Sciatic nerve (tissue), 2 donors: ENCODE measurements around the gene SLC22A6. TPM values are rescaled to one million over a fixed set of nuclear protein-coding genes. Genes with fewer than 3 reads are reported as not detected.

Experiments
- ATAC-seq: fragments of 200-7000 bp; cut with Tn5 transposase; one replicate; pipeline ENCODE4 v1.9.1; 2020; ENCODE audit warnings: mild to moderate bottlenecking, moderate library complexity
- DNase-seq: peaks from one replicate; pipeline ENCODE4 v3.0.0-alpha.2; 2020; ENCODE audit warnings: low spot score
- intact Hi-C: fragments of 100-400 bp; cut with DNase I; formaldehyde crosslinking; loops from one replicate; pipeline ENCODE4 v1.14.2; 2022
- total RNA-seq: library from RNA; stranded (reverse); fragmentation: NEBNext Ultra II Directional; extraction: Animal tissue kit (Norgen Biotek cat#: 25700); gene quantifications from one replicate; pipeline ENCODE4 v1.2.1, GENCODE V29; 2021
- donor health status: DM: no; HTN: no; CAD: no.
- donor health status: DM: no; HTN: no; CAD: no.

SLC22A6 gene
- total RNA-seq, 1 donor from 2014 or later, result not detected

GRCh38 chr11:62996271-62996670 lies 11.5 kb upstream of the SLC22A6 start:
- DNase-seq (no peak), ATAC-seq (no peak)
- intact Hi-C loops, result no loop called here

GRCh38 chr11:62994775-62995174 lies 10.0 kb upstream of the SLC22A6 start:
- no peak for DNase-seq
- intact Hi-C loops, result no loop called here
- ATAC-seq, result no peak

GRCh38 chr11:62988276-62988675 lies 3.5 kb upstream of the SLC22A6 start:
- no peak for DNase-seq
- ATAC-seq, result no peak
- intact Hi-C loops, result no loop called here

- intact Hi-C loops, result no loop called here
- DNase-seq, result no peak
- ATAC-seq, result no peak
Observed at GRCh38 chr11:62985041-62985750, 429 bp upstream of the SLC22A6 start.

GRCh38 chr11:62983536-62984199 lies 1.1 kb downstream of the SLC22A6 start:
- ATAC-seq (no peak), DNase-seq (no peak)
- intact Hi-C loops, result no loop called here

- ATAC-seq (no peak), DNase-seq (no peak)
Observed at GRCh38 chr11:62981743-62982142, 3.0 kb downstream of the SLC22A6 start.

GRCh38 chr11:62980133-62980760 lies 4.5 kb downstream of the SLC22A6 start:
- no peak for ATAC-seq
- no peak for DNase-seq
- intact Hi-C loops, result no loop called here

More at GRCh38 chr11:62981743-62982142, 3.0 kb downstream of the SLC22A6 start:
- intact Hi-C loops, result no loop called here

GRCh38 chr11:62976109-62976508 lies 8.7 kb downstream of the SLC22A6 start:
- intact Hi-C loops, result no loop called here
- DNase-seq, result no peak
- ATAC-seq, result no peak

GRCh38 chr11:62974848-62975522 lies 9.8 kb downstream of the SLC22A6 start:
- intact Hi-C loops, result no loop called here
- ATAC-seq, result peak; percentile 45
- DNase-seq, result peak; percentile 59

- intact Hi-C loops, result loop anchor here (1.0 kb wide), 1 partner anchor 24 kb away; no protein-coding TSS in a partner anchor
- DNase-seq (no peak), ATAC-seq (no peak)
Observed at GRCh38 chr11:62965574-62965973, 19.2 kb downstream of the SLC22A6 start.

GRCh38 chr11:62962391-62962790 lies 22.4 kb downstream of the SLC22A6 start:
- DNase-seq (no peak), ATAC-seq (no peak)
- intact Hi-C loops, result no loop called here

GRCh38 chr11:62961017-62961570 lies 23.7 kb downstream of the SLC22A6 start:
- DNase-seq (peak; percentile 25), ATAC-seq (no peak)
- intact Hi-C loops, result no loop called here

- intact Hi-C loops, result no loop called here
- ATAC-seq, result no peak
- DNase-seq, result no peak
Observed at GRCh38 chr11:62959422-62959980, 25.3 kb downstream of the SLC22A6 start.

GRCh38 chr11:62958547-62959421 lies 26.0 kb downstream of the SLC22A6 start:
- ATAC-seq (peak; percentile 83), DNase-seq (peak; percentile 59)
- intact Hi-C loops, result no loop called here

- ATAC-seq (no peak), DNase-seq (no peak)
- intact Hi-C loops, result no loop called here
Observed at GRCh38 chr11:62957147-62957546, 27.6 kb downstream of the SLC22A6 start.

- DNase-seq (no peak), ATAC-seq (no peak)
- intact Hi-C loops, result no loop called here
Observed at GRCh38 chr11:62954478-62954877, 30.3 kb downstream of the SLC22A6 start.

GRCh38 chr11:62953811-62954210 lies 31.0 kb downstream of the SLC22A6 start:
- intact Hi-C loops, result no loop called here
- peak; percentile 22 for DNase-seq
- ATAC-seq, result no peak

GRCh38 chr11:62948765-62949320 lies 35.9 kb downstream of the SLC22A6 start:
- ATAC-seq, result no peak
- intact Hi-C loops, result no loop called here

More at GRCh38 chr11:62948765-62949320, 35.9 kb downstream of the SLC22A6 start:
- peak; percentile 36 for DNase-seq
